Anterior cingulate cortex (tissue), 58 donors: ENCODE results near the gene PGM5.
"Not testable (repeated sequence)": the region's sequence is repeated elsewhere in the genome, so short reads cannot be mapped to it uniquely, and the experiment has no call there.

ENCODE experiments used
- DNase-seq, 58 donors: peaks; one replicate each; lab custom pipeline; 2025; lab: John Stamatoyannopoulos, UW

Gene PGM5

DNA sequence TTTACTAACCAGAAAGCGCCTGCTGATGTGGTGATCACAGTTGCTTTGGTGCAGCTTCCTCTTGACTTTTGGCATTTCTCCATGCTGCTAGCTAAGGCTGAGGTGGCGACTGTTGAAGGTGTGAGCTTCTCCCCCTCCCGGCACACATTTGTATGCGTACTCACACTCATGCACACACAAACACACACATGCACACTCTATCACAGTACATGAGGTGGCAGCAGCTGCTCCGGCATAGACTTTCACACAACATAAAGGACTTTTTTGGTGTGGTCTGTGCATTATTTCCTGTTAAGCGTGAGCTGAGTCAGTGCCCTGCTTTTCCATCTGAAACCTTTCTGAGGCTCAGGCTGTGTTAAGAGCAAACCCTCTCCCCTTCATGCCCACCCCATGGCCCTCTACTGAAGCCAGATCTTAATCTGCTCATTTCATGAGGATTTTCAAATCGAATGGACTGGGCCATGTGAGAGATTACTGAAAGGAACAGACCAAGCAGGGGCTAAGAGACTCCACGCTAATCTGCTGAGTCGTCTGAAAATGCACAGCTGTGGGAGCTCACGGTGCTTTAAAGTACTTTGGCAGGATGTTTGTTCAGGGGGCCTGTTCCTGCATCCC, 10.6 kb downstream of the PGM5 start:
- DNase-seq: not testable (repeated sequence)

GRCh38 chr9:68375789-68376188, 19.4 kb downstream of the PGM5 start:
- DNase-seq: not testable (repeated sequence)

GRCh38 chr9:68377723-68378122, 21.3 kb downstream of the PGM5 start:
- DNase-seq: not testable (repeated sequence)

GRCh38 chr9:68383894-68384293, 27.5 kb downstream of the PGM5 start:
- not testable (repeated sequence) for DNase-seq

GRCh38 chr9:68389558-68389957, 33.1 kb downstream of the PGM5 start:
- DNase-seq: not testable (repeated sequence)

DNA sequence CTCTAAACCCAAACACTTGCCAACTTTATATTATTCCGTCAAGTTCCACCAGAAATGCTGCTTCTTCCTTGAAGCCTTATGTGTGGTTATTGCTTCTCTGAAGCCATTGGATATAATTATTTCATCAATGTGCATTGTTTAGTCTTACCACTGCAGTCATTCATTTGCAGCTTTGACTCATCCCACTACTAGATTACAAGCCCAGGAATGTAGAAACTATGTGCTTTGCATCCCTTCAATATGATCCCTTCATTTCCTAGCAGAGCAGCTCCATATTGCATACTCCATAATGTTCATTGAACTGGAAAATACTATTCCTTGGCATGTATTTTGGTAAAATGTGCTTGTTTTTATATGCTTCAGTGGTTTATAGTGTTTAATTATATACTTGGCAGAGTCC, 34.3 kb downstream of the PGM5 start:
- DNase-seq: not testable (repeated sequence)

DNA sequence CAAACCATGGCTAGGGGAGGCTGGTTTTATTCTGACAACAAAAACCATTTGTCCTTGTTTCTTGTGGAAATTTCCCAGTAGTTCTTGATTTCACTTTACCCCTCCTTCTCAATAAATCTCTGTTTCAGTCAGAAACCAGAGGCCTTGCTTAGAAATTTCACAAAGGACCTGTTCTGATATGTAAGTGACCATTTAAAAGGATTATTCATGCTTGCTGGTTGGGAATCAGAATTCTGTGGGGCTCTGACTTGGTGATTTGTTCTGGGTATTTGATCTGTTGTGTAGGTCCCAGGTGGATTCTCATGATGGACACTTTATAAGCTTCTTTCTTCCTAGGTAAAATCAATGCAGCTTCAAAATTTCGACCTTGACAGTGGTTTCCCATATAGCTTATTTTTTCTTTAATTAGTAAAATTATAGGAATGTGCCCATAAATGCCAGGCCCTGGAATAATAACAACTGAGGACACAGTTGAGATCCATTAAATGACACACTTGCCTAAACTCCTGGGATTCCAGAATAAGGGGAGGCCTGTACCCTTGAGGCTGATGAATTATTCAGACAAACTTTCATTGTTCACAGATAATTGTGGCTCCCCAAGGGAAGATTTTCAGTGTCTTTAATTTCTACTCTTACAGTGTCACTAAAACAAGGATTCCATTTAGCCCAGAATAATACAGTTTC, 40.1 kb downstream of the PGM5 start:
- not testable (repeated sequence) for DNase-seq

GRCh38 chr9:68397095-68397423, 40.6 kb downstream of the PGM5 start:
- not testable (repeated sequence) for DNase-seq

DNA sequence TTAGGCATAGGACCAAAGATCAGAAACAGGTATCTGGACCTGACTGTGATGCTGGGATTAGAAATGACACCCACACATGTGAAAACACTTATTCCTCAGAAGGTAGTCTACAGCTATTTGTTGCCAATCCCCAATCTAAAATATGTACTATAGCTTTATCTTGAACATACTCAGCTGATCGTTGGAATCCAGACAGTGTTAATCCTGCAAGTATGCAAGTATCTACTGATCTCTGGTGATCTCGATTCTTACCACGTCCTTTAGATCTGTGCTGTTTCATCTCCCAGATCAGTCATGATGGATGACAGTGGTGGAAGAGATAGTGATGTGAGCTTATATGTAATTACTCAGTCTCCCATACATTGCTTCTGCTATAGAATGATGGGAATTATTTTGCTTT, 41.4 kb downstream of the PGM5 start:
- not testable (repeated sequence) for DNase-seq

DNA sequence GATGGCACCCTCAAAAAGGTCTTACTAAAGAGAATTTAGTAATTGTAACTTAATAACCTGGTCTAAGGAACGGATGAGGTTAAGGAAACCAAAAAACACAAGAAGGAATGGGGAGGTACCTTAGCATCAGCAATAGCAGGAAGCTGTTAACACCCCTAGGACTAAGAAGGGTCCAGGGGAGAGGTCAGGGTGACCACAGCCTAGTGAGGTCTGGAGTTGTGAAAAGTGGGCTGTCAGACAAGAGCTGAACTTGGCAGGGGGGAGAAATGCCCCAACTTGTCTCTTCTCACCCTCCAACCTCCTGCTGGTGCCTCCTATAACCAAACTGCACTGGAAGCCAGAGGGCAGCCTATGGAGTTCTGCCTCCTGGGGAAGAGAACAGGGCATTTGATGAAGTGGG, 41.9 kb downstream of the PGM5 start:
- not testable (repeated sequence) for DNase-seq

- not testable (repeated sequence) for DNase-seq
These were observed 48.2 kb downstream of the PGM5 start for GRCh38 chr9:68404421-68405185.

- not testable (repeated sequence) for DNase-seq
These were observed 55.5 kb downstream of the PGM5 start for GRCh38 chr9:68411865-68412264.

DNA sequence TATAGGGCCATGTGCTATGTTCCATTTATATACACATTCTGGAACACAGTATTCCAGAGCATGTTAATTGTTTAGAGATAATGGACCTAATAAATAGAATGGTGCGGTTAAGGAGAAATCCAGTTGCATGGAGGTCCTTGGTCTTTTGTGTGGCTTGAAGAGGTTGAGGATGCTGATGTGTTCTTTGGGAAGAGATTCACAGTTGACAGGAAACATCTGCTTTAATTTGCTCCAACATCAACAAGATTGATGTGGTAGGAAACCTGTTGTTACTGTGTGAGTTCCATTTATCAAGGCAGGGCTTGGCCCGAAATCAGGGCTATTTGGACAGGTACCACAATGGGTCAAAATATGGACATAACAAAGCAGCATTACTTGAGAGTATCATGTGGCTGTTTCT, 56.3 kb downstream of the PGM5 start:
- DNase-seq: not testable (repeated sequence)

- not testable (repeated sequence) for DNase-seq
These were observed 58.7 kb downstream of the PGM5 start for GRCh38 chr9:68415065-68415464.

- no peak for DNase-seq
These were observed 60.6 kb downstream of the PGM5 start for GRCh38 chr9:68416936-68417564.

- no peak for DNase-seq
These were observed 61.4 kb downstream of the PGM5 start for GRCh38 chr9:68417762-68418161.

- DNase-seq: no peak
These were observed 61.9 kb downstream of the PGM5 start for GRCh38 chr9:68418259-68418845.

GRCh38 chr9:68419901-68420300, 63.5 kb downstream of the PGM5 start:
- DNase-seq: no peak

- DNase-seq: no peak
These were observed 70.3 kb downstream of the PGM5 start for GRCh38 chr9:68426755-68427154.

GRCh38 chr9:68427216-68427977, 71.0 kb downstream of the PGM5 start:
- DNase-seq: no peak
